Left lung (tissue), 10 donors: ENCODE measurements around the gene LGR5. TPM values are rescaled to one million over a fixed set of nuclear protein-coding genes. Genes with fewer than 3 reads are reported as not detected.

Experiments used
- ATAC-seq: fragments of 200-7000 bp; cut with Tn5 transposase; one replicate; pipeline ENCODE4 v1.9.1; 2020; ENCODE audit warnings: moderate library complexity
- DNase-seq, 4 donors: peaks; one replicate each; pipeline ENCODE4 v3.0.0-alpha.2; 2013 to 2020
- H3K27ac ChIP-seq, 2 donors: fragments of 200-600 bp; sonication (generic) in 1 of 2; one replicate each; pipeline versions ENCODE4 v1.5.0 to v1.8.0; 2020 to 2021
- H3K27me3 ChIP-seq, 2 donors: fragments of 200-600 bp; sonication (generic) in 1 of 2; one replicate each; pipeline versions ENCODE4 v1.5.0 to v1.8.0; 2020 to 2021
- H3K36me3 ChIP-seq, 2 donors: fragments of 200-600 bp; sonication (generic) in 1 of 2; one replicate each; pipeline versions ENCODE4 v1.5.0 to v1.8.0; 2020 to 2021
- H3K4me1 ChIP-seq, 2 donors: fragments of 200-600 bp; one replicate each; pipeline ENCODE4 v1.8.0; 2021
- H3K4me3 ChIP-seq, 2 donors: fragments of 200-600 bp; sonication (generic) in 1 of 2; one replicate each; pipeline versions ENCODE4 v1.5.0 to v1.8.0; 2020 to 2021; ENCODE audit warnings: mild to moderate bottlenecking in 1 of 2
- H3K9me3 ChIP-seq, 2 donors: fragments of 200-600 bp; sonication (generic) in 1 of 2; one replicate each; pipeline versions ENCODE4 v1.5.0 to v1.8.0; 2020 to 2021
- CTCF ChIP-seq, 2 donors: fragments of 200-600 bp; sonication (generic) in 1 of 2; IDR thresholded peaks; one replicate each; pipeline versions ENCODE4 v1.5.0 to v1.8.0; 2021; ENCODE audit warnings: antibody characterized with exemption in 2 of 2
- intact Hi-C, 2 donors: fragments of 100-400 bp; cut with DNase I; formaldehyde crosslinking; loops; one replicate each; pipeline versions ENCODE4 v1.11.2 to v1.14.2; 2022
- polyA plus RNA-seq, 6 donors: library from polyadenylated mRNA; unstranded; fragments of 120-200 nt; gene quantifications; one replicate each; pipeline ENCODE4 v1.2.1, GENCODE V29; 2013; ENCODE audit not compliant: insufficient read length in 6 of 6
- total RNA-seq, 2 donors: library from RNA; stranded (reverse); fragmentation: NEBNext Ultra II Directional; extraction: Animal tissue kit (Norgen Biotek cat#: 25700); gene quantifications; one replicate each; pipeline ENCODE4 v1.2.1, GENCODE V29; 2021
- donor health status: DM: no; HTN: yes; CAD: no.
- donor health status: DM: no; HTN: no; CAD: no.

LGR5 gene
- total and polyA plus RNA-seq, 8 donors = 0.39 to 6.6 (median 3.3) TPM

- DNase-seq = no peak
- H3K4me3 ChIP-seq = no peak overlapping the region
- peaks cover 0 to 13% of the 10 kb centered on the region in 2 donors for H3K9me3 ChIP-seq
- peaks cover 35 to 63% of the 10 kb centered on the region in 2 donors for H3K27me3 ChIP-seq
- intact Hi-C loops = no loop called here
- no peaks in the 10 kb centered on the region for H3K36me3 ChIP-seq
- TF ChIP-seq CTCF (IDR thresholded peaks at IDR 0.05) = no peak
- H3K27ac ChIP-seq = no peak overlapping the region
- ATAC-seq = no peak
- peaks cover 7 to 19% of the 10 kb centered on the region in 2 donors for H3K4me1 ChIP-seq
Observed at GRCh38 chr12:71436696-71437095, 2.9 kb upstream of the LGR5 start.

- peaks cover 51 to 77% of the 10 kb centered on the region in 2 donors for H3K27me3 ChIP-seq
- intact Hi-C loops = no loop called here
- ATAC-seq (peak; percentile 46), DNase-seq (no peak)
- TF ChIP-seq CTCF (IDR thresholded peaks at IDR 0.05) = no peak
- peaks cover 7 to 19% of the 10 kb centered on the region in 2 donors for H3K4me1 ChIP-seq
- no peaks in the 10 kb centered on the region for H3K36me3 ChIP-seq
- no peak overlapping the region for H3K27ac ChIP-seq
- peaks cover 0 to 13% of the 10 kb centered on the region in 2 donors for H3K9me3 ChIP-seq
- peak overlapping the region in 1 of 2 donors; percentile 33 for H3K4me3 ChIP-seq
Observed at GRCh38 chr12:71438670-71439361, 782 bp upstream of the LGR5 start.

GRCh38 chr12:71439362-71439612 lies 311 bp upstream of the LGR5 start:
- ATAC-seq (no peak), DNase-seq (no peak)
- Histone ChIP-seq H3K27me3 (peaks cover 56 to 77% of the 10 kb centered on the region in 2 donors), H3K4me1 (peaks cover 7 to 19% of the 10 kb centered on the region in 2 donors), H3K27ac (no peak overlapping the region), H3K4me3 (peak overlapping the region; percentile 19 to 33), H3K9me3 (peaks cover 0 to 13% of the 10 kb centered on the region in 2 donors), H3K36me3 (no peaks in the 10 kb centered on the region)
- TF ChIP-seq CTCF (IDR thresholded peaks at IDR 0.05) = no peak
- intact Hi-C loops = no loop called here

GRCh38 chr12:71440345-71440762 lies 756 bp downstream of the LGR5 start:
- Histone ChIP-seq H3K9me3 (peaks cover 0 to 13% of the 10 kb centered on the region in 2 donors), H3K4me1 (peaks cover 7 to 19% of the 10 kb centered on the region in 2 donors), H3K36me3 (no peaks in the 10 kb centered on the region), H3K27me3 (peaks cover 59 to 77% of the 10 kb centered on the region in 2 donors), H3K4me3 (peak overlapping the region in 1 of 2 donors; percentile 33), H3K27ac (no peak overlapping the region)
- no peak for TF ChIP-seq CTCF (IDR thresholded peaks at IDR 0.05)
- DNase-seq (peak in 1 of 4 donors; percentile 50), ATAC-seq (peak; percentile 21)
- intact Hi-C loops = no loop called here

- peak in 1 of 4 donors; percentile 29 for DNase-seq
- no peak for ATAC-seq
Observed at GRCh38 chr12:71440763-71441748, 1.5 kb downstream of the LGR5 start.

More at GRCh38 chr12:71440763-71441748, 1.5 kb downstream of the LGR5 start:
- Histone ChIP-seq H3K4me3 (peak overlapping the region in 1 of 2 donors; percentile 33), H3K27me3 (peaks cover 59 to 76% of the 10 kb centered on the region in 2 donors), H3K4me1 (peaks cover 7 to 19% of the 10 kb centered on the region in 2 donors), H3K9me3 (peaks cover 0 to 9% of the 10 kb centered on the region in 2 donors), H3K36me3 (no peaks in the 10 kb centered on the region), H3K27ac (no peak overlapping the region)
- TF ChIP-seq CTCF (IDR thresholded peaks at IDR 0.05) = no peak
- intact Hi-C loops = no loop called here
